ENCODE measurements around the gene IPPK.

Gene IPPK

GRCh38 chr9:92709240-92709639 is 39.3 kb upstream of the IPPK start:
- no peak overlapping the region for H3K4me2 ChIP-seq (ENCODE audit: low read length)
- H4K20me1 ChIP-seq (ENCODE audit: insufficient read depth, low read length): no peaks in the 10 kb centered on the region
- H3K9ac ChIP-seq (ENCODE audit: low read length): no peak overlapping the region
- H3K79me2 ChIP-seq (ENCODE audit: insufficient read depth, low read length): no peaks in the 10 kb centered on the region
- no peak overlapping the region for H3K27ac ChIP-seq (ENCODE audit: low read depth, low read length, poor library complexity, severe bottlenecking)
- H3K9me3 ChIP-seq (ENCODE audit: low read length): no peaks in the 10 kb centered on the region
- H3F3A ChIP-seq (ENCODE audit: insufficient read depth, low read length): no peaks in the 10 kb centered on the region; the same call in 1 of the 2 replicates
- H3K9me2 ChIP-seq (ENCODE audit: low read depth, low read length): no peaks in the 10 kb centered on the region
- no peaks in the 10 kb centered on the region for H3K4me1 ChIP-seq (ENCODE audit: insufficient read depth, low read length, severe bottlenecking)
- no peak for TF ChIP-seq CTCF (IDR thresholded peaks at IDR 0.05; ENCODE audit: low read length)
- no peak for TF ChIP-seq EZH2 (IDR thresholded peaks at IDR 0.05; ENCODE audit: borderline replicate concordance, low read length)
- H2AFZ ChIP-seq (ENCODE audit: low read length): no peak overlapping the region
- no peak overlapping the region for H3K4me3 ChIP-seq (ENCODE audit: low read depth, low read length, poor library complexity, severe bottlenecking)
- no peaks in the 10 kb centered on the region for H3K27me3 ChIP-seq (ENCODE audit: insufficient read depth, low read length)
- H3K36me3 ChIP-seq (ENCODE audit: insufficient read depth, low read length): peaks cover 55% of the 10 kb centered on the region

GRCh38 chr9:92707530-92707929 is 37.6 kb upstream of the IPPK start:
- TF ChIP-seq EZH2 (IDR thresholded peaks at IDR 0.05; ENCODE audit: borderline replicate concordance, low read length): no peak
- TF ChIP-seq CTCF (IDR thresholded peaks at IDR 0.05; ENCODE audit: low read length): no peak
- Histone ChIP-seq H3K27ac (ENCODE audit: low read depth, low read length, poor library complexity, severe bottlenecking) (no peak overlapping the region), H3K36me3 (ENCODE audit: insufficient read depth, low read length) (peaks cover 38% of the 10 kb centered on the region), H3K9ac (ENCODE audit: low read length) (no peak overlapping the region), H3K79me2 (ENCODE audit: insufficient read depth, low read length) (no peaks in the 10 kb centered on the region), H3K4me2 (ENCODE audit: low read length) (no peak overlapping the region), H3K4me3 (ENCODE audit: low read depth, low read length, poor library complexity, severe bottlenecking) (no peak overlapping the region), H2AFZ (ENCODE audit: low read length) (no peak overlapping the region), H3K9me2 (ENCODE audit: low read depth, low read length) (no peaks in the 10 kb centered on the region), H3K4me1 (ENCODE audit: insufficient read depth, low read length, severe bottlenecking) (no peaks in the 10 kb centered on the region), H3K9me3 (ENCODE audit: low read length) (no peaks in the 10 kb centered on the region), H3K27me3 (ENCODE audit: insufficient read depth, low read length) (no peaks in the 10 kb centered on the region), H4K20me1 (ENCODE audit: insufficient read depth, low read length) (no peaks in the 10 kb centered on the region), H3F3A (ENCODE audit: insufficient read depth, low read length) (no peaks in the 10 kb centered on the region; the same call in 1 of the 2 replicates)

- no peaks in the 10 kb centered on the region for H3K27me3 ChIP-seq (ENCODE audit: insufficient read depth, low read length)
- H3K4me1 ChIP-seq (ENCODE audit: insufficient read depth, low read length, severe bottlenecking): no peaks in the 10 kb centered on the region
- no peak for TF ChIP-seq EZH2 (IDR thresholded peaks at IDR 0.05; ENCODE audit: borderline replicate concordance, low read length)
- TF ChIP-seq CTCF (IDR thresholded peaks at IDR 0.05; ENCODE audit: low read length): peak; percentile 95
- no peaks in the 10 kb centered on the region for H3K9me2 ChIP-seq (ENCODE audit: low read depth, low read length)
- no peaks in the 10 kb centered on the region for H3K9me3 ChIP-seq (ENCODE audit: low read length)
- H3K4me2 ChIP-seq (ENCODE audit: low read length): no peak overlapping the region
- no peak overlapping the region for H3K9ac ChIP-seq (ENCODE audit: low read length)
- H3K4me3 ChIP-seq (ENCODE audit: low read depth, low read length, poor library complexity, severe bottlenecking): no peak overlapping the region
- no peaks in the 10 kb centered on the region for H3K79me2 ChIP-seq (ENCODE audit: insufficient read depth, low read length)
- no peaks in the 10 kb centered on the region; the same call in 1 of the 2 replicates for H3F3A ChIP-seq (ENCODE audit: insufficient read depth, low read length)
- peaks cover 28% of the 10 kb centered on the region for H3K36me3 ChIP-seq (ENCODE audit: insufficient read depth, low read length)
- no peaks in the 10 kb centered on the region for H4K20me1 ChIP-seq (ENCODE audit: insufficient read depth, low read length)
- no peak overlapping the region for H3K27ac ChIP-seq (ENCODE audit: low read depth, low read length, poor library complexity, severe bottlenecking)
- H2AFZ ChIP-seq (ENCODE audit: low read length): no peak overlapping the region
Measured at GRCh38 chr9:92706218-92706940, 36.4 kb upstream of the IPPK start.
